Ovary (tissue), 10 donors: ENCODE data around the gene SLC16A9. TPM values are rescaled to one million over a fixed set of nuclear protein-coding genes. Genes with fewer than 3 reads are reported as not detected.

Experiments used
- DNase-seq, 5 donors: peaks; one replicate each; pipeline ENCODE4 v3.0.0-alpha.2; 2019 to 2020
- H3K27ac ChIP-seq, 2 donors: fragments of 200-600 bp; one replicate each; pipeline versions ENCODE4 v1.5.1 to v1.8.0; 2019 to 2022
- H3K27me3 ChIP-seq: fragments of 200-600 bp; one replicate; pipeline ENCODE4 v1.8.0; 2022
- H3K36me3 ChIP-seq: fragments of 200-600 bp; sonication (generic); one replicate; pipeline ENCODE4 v1.5.1; 2019
- H3K4me1 ChIP-seq: one replicate; pipeline ENCODE4 v1.8.1; 2013; ENCODE audit warnings: mild to moderate bottlenecking, moderate library complexity; ENCODE audit not compliant: insufficient read depth
- H3K4me3 ChIP-seq: fragments of 200-600 bp; sonication (generic); one replicate; pipeline ENCODE4 v1.5.1; 2017
- H3K9me3 ChIP-seq, 2 donors: fragments of 200-600 bp in 1 of 2; sonication (generic) in 1 of 2; one replicate each; pipeline versions ENCODE4 v1.5.1 to v1.8.1; 2013 to 2019; ENCODE audit warnings: mild to moderate bottlenecking in 1 of 2, moderate library complexity in 1 of 2
- CTCF ChIP-seq, 3 donors: fragments of 450-650 bp in 2 of 3; fragments of 200-600 bp in 1 of 3; IDR thresholded peaks; one replicate each; pipeline versions ENCODE4 v1.5.1 to v1.8.0; 2016 to 2022; ENCODE audit warnings: antibody characterized with exemption in 3 of 3, mild to moderate bottlenecking in 1 of 3
- EP300 ChIP-seq: sonication (generic); formaldehyde crosslinking; IDR thresholded peaks from one replicate; pipeline ENCODE4 v1.6.1; 2017; ENCODE audit warnings: antibody characterized with exemption
- POLR2A ChIP-seq: fragments of 450-650 bp; IDR thresholded peaks from one replicate; pipeline ENCODE4 v1.6.1; 2017; ENCODE audit warnings: antibody characterized with exemption, mild to moderate bottlenecking, moderate library complexity
- WGBS, 3 donors: extraction: QIAGEN DNeasy Blood & Tissue Kit in 1 of 3; methylation state at CpG; one replicate each; pipeline versions ENCODE4 v1.1.5 to v1.1.7; 2013 to 2017; 5-methylcytosine and 5-hydroxymethylcytosine counted together
- intact Hi-C, 4 donors: fragments of 100-400 bp; cut with DNase I; formaldehyde crosslinking; loops; one replicate each; pipeline versions ENCODE4 v1.11.0 to v1.15.1; 2022 to 2023
- long read RNA-seq, 3 donors: library from polyadenylated mRNA in 2 of 3; unstranded in 2 of 3; transcript quantifications; one replicate each; pipeline ENCODE4 v2.0.0 and lab custom pipeline, GENCODE V29; 2021 to 2026
- polyA plus RNA-seq, 2 donors: library from polyadenylated mRNA; stranded (reverse); fragments of 200-250 nt in 1 of 2; fragments of 350-450 nt in 1 of 2; fragmentation: Illumina TruSeq in 1 of 2; extraction: RNeasy Lipid Tissue Mini Kit (QIAGEN cat#74804) in 1 of 2; gene quantifications; one replicate each; pipeline ENCODE4 v1.2.3, GENCODE V29; 2013 to 2014
- total RNA-seq, 7 donors: library from RNA; depleted of rRNA in 2 of 7; stranded (reverse); fragments of >200 nt in 2 of 7; fragmentation: NEBNext Ultra II Directional in 3 of 7; extraction: Animal tissue kit (Norgen Biotek cat#: 25700) in 3 of 7; gene quantifications; one replicate each; pipeline versions ENCODE4 v1.1.0 to v1.2.4, GENCODE V29; 2016 to 2023
- donor health status: DM: no; HTN: no; CAD: no; lungs with moderate emphysema.
- donor health status: DM: no; HTN: no; CAD: no.
- donor health status: Bipolar disorder and iron deficiency.
- donor health status: DM: yes; HTN: yes; CAD: no.
- donor health status: DM: no; HTN: no; CAD: no.
- donor health status: DM: yes; HTN: yes; CAD: no.

Gene SLC16A9
- 10 to 100 TPM in 6 of 7 donors, 1 to 10 TPM in 1; 8.1 to 41.5 (median 30.7) TPM for total RNA-seq
- polyA plus RNA-seq, result 10 to 100 TPM; 22.8 to 40.0 TPM
- long read RNA-seq, donor 1, full-length matches to known transcripts, result 5 of 9 reads
- long read RNA-seq, donor 1, partial matches to known transcripts, result 0 of 9 reads
- long read RNA-seq, donor 1, other reads (novel, unspliced or antisense), result 4 of 9 reads
- long read RNA-seq, donor 2, full-length matches to known transcripts, result 6 of 21 reads
- long read RNA-seq, donor 2, partial matches to known transcripts, result 15 of 21 reads
- long read RNA-seq, donor 2, other reads (novel, unspliced or antisense), result 0 of 21 reads
- long read RNA-seq, donor 3, full-length matches to known transcripts, result 90 of 117 reads
- long read RNA-seq, donor 3, partial matches to known transcripts, result 4 of 117 reads
- long read RNA-seq, donor 3, other reads (novel, unspliced or antisense), result 23 of 117 reads

GRCh38 chr10:59709395-59710125 lies at the start of gene SLC16A9:
SLC16A9 (minus strand) TSS chr10:59709850; CDS start chr10:59684291, 25,559 bp downstream.
- peak; percentile 80 to 88 (median 86) for DNase-seq
- WGBS, 3 donors, result 0 to 1% (median 1%) methylated on average over 55 to 68 of the region's 68 CpGs
- Histone ChIP-seq H3K27me3 (no peaks in the 10 kb centered on the region), H3K9me3 (no peaks in the 10 kb centered on the region), H3K27ac (peak within 1 kb of the TSS; percentile 75 to 85), H3K36me3 (no peaks in the 10 kb centered on the region), H3K4me3 (peak within 1 kb of the TSS; percentile 61), H3K4me1 (peaks cover 6% of the 10 kb centered on the region)
- intact Hi-C loops, result no loop called here
- TF ChIP-seq CTCF (IDR thresholded peaks at IDR 0.05) (peak in 2 of 3 donors; percentile 41 to 46), EP300 (no peak), POLR2A (peak; percentile 52)

GRCh38 chr10:59757966-59758365 lies 48.3 kb upstream of the SLC16A9 start:
- Histone ChIP-seq H3K9me3 (no peaks in the 10 kb centered on the region), H3K4me1 (peaks cover 3% of the 10 kb centered on the region), H3K36me3 (no peaks in the 10 kb centered on the region), H3K4me3 (no peak overlapping the region), H3K27ac (no peak overlapping the region), H3K27me3 (no peaks in the 10 kb centered on the region)
- WGBS, 3 donors, result 48 to 81% (median 77%) methylated on average over 3 of the region's 3 CpGs
- intact Hi-C loops, result no loop called here
- no peak for DNase-seq
- TF ChIP-seq POLR2A, result no peak
- no peak for TF ChIP-seq CTCF (IDR thresholded peaks at IDR 0.05)
- TF ChIP-seq EP300, result no peak

GRCh38 chr10:59754951-59755350 lies 45.3 kb upstream of the SLC16A9 start:
- 86 to 93% (median 93%) methylated on average over 4 of the region's 4 CpGs for WGBS, 3 donors
- DNase-seq, result no peak
- H3K27me3 ChIP-seq, result no peaks in the 10 kb centered on the region
- no peaks in the 10 kb centered on the region for H3K9me3 ChIP-seq
- intact Hi-C loops, result no loop called here
- peaks cover 5% of the 10 kb centered on the region for H3K4me1 ChIP-seq
- H3K27ac ChIP-seq, result no peak overlapping the region
- no peaks in the 10 kb centered on the region for H3K36me3 ChIP-seq
- H3K4me3 ChIP-seq, result no peak overlapping the region
- no peak for TF ChIP-seq POLR2A
- TF ChIP-seq EP300, result no peak
- TF ChIP-seq CTCF (IDR thresholded peaks at IDR 0.05), result no peak

- Histone ChIP-seq H3K27me3 (no peaks in the 10 kb centered on the region), H3K27ac (no peak within 1 kb of the TSS), H3K9me3 (no peaks in the 10 kb centered on the region), H3K36me3 (no peaks in the 10 kb centered on the region), H3K4me3 (no peak within 1 kb of the TSS), H3K4me1 (peaks cover 5% of the 10 kb centered on the region)
- intact Hi-C loops, result no loop called here
- WGBS, 3 donors, result 18 to 34% (median 31%) methylated on average over 3 of the region's 3 CpGs
- no peak for DNase-seq
- TF ChIP-seq POLR2A, result no peak
Observed at GRCh38 chr10:59753267-59753666, 43.6 kb upstream of the SLC16A9 start, which contains the start of gene MRLN. MRLN (minus strand) TSS chr10:59753455.
